Measurements from ENCODE around the gene TOM1.

Gene TOM1

GRCh38 chr22:35344956-35345690, 45.4 kb downstream of the TOM1 start:
- DNase-seq (ENCODE audit: low read depth): no peak
- no peak for TF ChIP-seq CTCF (IDR thresholded peaks at IDR 0.05; ENCODE audit: low read length, missing control alignments)
- no peak overlapping the region for H3K4me3 ChIP-seq (replicated peaks; ENCODE audit: low read depth, low read length)

GRCh38 chr22:35345808-35346505, 46.3 kb downstream of the TOM1 start:
- DNase-seq (ENCODE audit: low read depth): no peak
- H3K4me3 ChIP-seq (replicated peaks; ENCODE audit: low read depth, low read length): no peak overlapping the region
- no peak for TF ChIP-seq CTCF (IDR thresholded peaks at IDR 0.05; ENCODE audit: low read length, missing control alignments)

GRCh38 chr22:35346596-35347220, 47.0 kb downstream of the TOM1 start:
- DNase-seq (ENCODE audit: low read depth): no peak

GRCh38 chr22:35347462-35347861, 47.8 kb downstream of the TOM1 start:
- H3K4me3 ChIP-seq (replicated peaks; ENCODE audit: low read depth, low read length): no peak overlapping the region
- no peak for DNase-seq (ENCODE audit: low read depth)
- no peak for TF ChIP-seq CTCF (IDR thresholded peaks at IDR 0.05; ENCODE audit: low read length, missing control alignments)

More at GRCh38 chr22:35346596-35347220, 47.0 kb downstream of the TOM1 start:
- H3K4me3 ChIP-seq (replicated peaks; ENCODE audit: low read depth, low read length): no peak overlapping the region
- TF ChIP-seq CTCF (IDR thresholded peaks at IDR 0.05; ENCODE audit: low read length, missing control alignments): no peak

GRCh38 chr22:35348026-35348590, 48.4 kb downstream of the TOM1 start:
- TF ChIP-seq CTCF (IDR thresholded peaks at IDR 0.05; ENCODE audit: low read length, missing control alignments): no peak
- no peak overlapping the region for H3K4me3 ChIP-seq (replicated peaks; ENCODE audit: low read depth, low read length)
- no peak for DNase-seq (ENCODE audit: low read depth)

- no peak overlapping the region for H3K4me3 ChIP-seq (replicated peaks; ENCODE audit: low read depth, low read length)
- DNase-seq (ENCODE audit: low read depth): no peak
- TF ChIP-seq CTCF (IDR thresholded peaks at IDR 0.05; ENCODE audit: low read length, missing control alignments): no peak
Observed at GRCh38 chr22:35348703-35349102, 49.0 kb downstream of the TOM1 start.
